ENCODE data around the gene FAM13C. TPM values are rescaled to one million over a fixed set of nuclear protein-coding genes. Genes with fewer than 3 reads are reported as not detected.

Gene FAM13C
- polyA plus RNA-seq, 2 of the 4 experiments (the other 2 are of a cell fraction), result not detected

GRCh38 chr10:59322131-59322530 is 40.2 kb downstream of the FAM13C start:
- no peak overlapping the region for H3K27ac ChIP-seq
- 8% methylated on average over 4 of the region's 4 CpGs for whole genome bisulfite sequencing (ENCODE audit: missing lambda C conversion rate)
- no peak for FAIRE-seq
- H3K4me1 ChIP-seq, result no peaks in the 10 kb centered on the region
- TF ChIP-seq CBX8 (IDR thresholded peaks at IDR 0.05), result no peak
- TF ChIP-seq MAFK (IDR thresholded peaks at IDR 0.05; ENCODE audit: partially characterized antibody), result no peak
- TF ChIP-seq BHLHE40 (IDR thresholded peaks at IDR 0.05; ENCODE audit: low read depth, low read length), result no peak
- TF ChIP-seq HDAC2 (IDR thresholded peaks at IDR 0.05), result no peak
- no peak for TF ChIP-seq SMC3 (IDR thresholded peaks at IDR 0.05)
- no peak for TF ChIP-seq TFCP2L1 (CRISPR knock-in tag; IDR thresholded peaks at IDR 0.05)
- DNase-seq (ENCODE audit: low read depth in 1 of 2, low spot score in 1 of 2), result no peak
- CTCF ChIA-PET, result no interaction called here
- no peaks in the 10 kb centered on the region for H3K9me3 ChIP-seq
- H3K4me2 ChIP-seq, result no peak overlapping the region
- ATAC-seq, result no peak
- H3K4me3 ChIP-seq, result no peak overlapping the region
- POLR2A ChIA-PET, result no interaction called here

DNA sequence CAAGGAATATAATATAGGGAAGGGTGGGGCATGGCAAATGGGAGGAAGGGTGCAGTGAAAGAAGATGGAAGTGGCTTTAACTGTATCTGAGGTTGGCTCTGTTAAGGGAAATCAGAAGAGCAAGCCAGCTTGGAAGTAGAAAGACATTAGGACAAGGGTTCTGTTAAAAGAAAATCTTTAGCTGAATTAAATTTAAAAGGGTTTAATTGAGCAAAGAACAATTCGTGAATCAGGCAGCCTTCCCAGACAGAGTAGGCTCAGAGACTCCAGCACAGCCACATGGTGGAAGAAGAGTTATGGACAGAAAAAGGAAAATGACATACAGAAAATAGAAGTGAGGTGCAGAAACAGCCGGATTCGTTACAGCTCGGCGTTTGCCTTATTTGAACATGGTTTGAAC is 42.0 kb downstream of the FAM13C start:
- ChIA-PET CTCF (interaction anchor here (1.6 kb wide), 1 partner anchor 13 kb away, joined by 4 read pairs; no protein-coding TSS in a partner anchor), POLR2A (no interaction called here)
- Histone ChIP-seq H3K4me2 (no peak overlapping the region), H3K4me1 (no peaks in the 10 kb centered on the region), H3K9me3 (no peaks in the 10 kb centered on the region), H3K27ac (no peak overlapping the region), H3K4me3 (no peak overlapping the region)
- no peak for ATAC-seq
- no peak for DNase-seq (ENCODE audit: low read depth in 1 of 2, low spot score in 1 of 2)
- TF ChIP-seq ZSCAN20 (CRISPR knock-in tag; IDR thresholded peaks at IDR 0.05), result no peak
- TF ChIP-seq GATA3 (IDR thresholded peaks at IDR 0.05; ENCODE audit: borderline replicate concordance), result no peak
- TF ChIP-seq, protein P1, sequence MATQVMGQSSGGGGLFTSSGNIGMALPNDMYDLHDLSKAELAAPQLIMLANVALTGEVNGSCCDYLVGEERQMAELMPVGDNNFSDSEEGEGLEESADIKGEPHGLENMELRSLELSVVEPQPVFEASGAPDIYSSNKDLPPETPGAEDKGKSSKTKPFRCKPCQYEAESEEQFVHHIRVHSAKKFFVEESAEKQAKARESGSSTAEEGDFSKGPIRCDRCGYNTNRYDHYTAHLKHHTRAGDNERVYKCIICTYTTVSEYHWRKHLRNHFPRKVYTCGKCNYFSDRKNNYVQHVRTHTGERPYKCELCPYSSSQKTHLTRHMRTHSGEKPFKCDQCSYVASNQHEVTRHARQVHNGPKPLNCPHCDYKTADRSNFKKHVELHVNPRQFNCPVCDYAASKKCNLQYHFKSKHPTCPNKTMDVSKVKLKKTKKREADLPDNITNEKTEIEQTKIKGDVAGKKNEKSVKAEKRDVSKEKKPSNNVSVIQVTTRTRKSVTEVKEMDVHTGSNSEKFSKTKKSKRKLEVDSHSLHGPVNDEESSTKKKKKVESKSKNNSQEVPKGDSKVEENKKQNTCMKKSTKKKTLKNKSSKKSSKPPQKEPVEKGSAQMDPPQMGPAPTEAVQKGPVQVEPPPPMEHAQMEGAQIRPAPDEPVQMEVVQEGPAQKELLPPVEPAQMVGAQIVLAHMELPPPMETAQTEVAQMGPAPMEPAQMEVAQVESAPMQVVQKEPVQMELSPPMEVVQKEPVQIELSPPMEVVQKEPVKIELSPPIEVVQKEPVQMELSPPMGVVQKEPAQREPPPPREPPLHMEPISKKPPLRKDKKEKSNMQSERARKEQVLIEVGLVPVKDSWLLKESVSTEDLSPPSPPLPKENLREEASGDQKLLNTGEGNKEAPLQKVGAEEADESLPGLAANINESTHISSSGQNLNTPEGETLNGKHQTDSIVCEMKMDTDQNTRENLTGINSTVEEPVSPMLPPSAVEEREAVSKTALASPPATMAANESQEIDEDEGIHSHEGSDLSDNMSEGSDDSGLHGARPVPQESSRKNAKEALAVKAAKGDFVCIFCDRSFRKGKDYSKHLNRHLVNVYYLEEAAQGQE (IDR thresholded peaks at IDR 0.05), result no peak
- TF ChIP-seq JUN (IDR thresholded peaks at IDR 0.05), result no peak
- no peak for TF ChIP-seq NFE2L2 (conservative IDR thresholded peaks at IDR 0.05; ENCODE audit: low read length)
- TF ChIP-seq RAD21 (conservative IDR thresholded peaks at IDR 0.05 in 1 of 2, IDR thresholded peaks at IDR 0.05 in 1 of 2), result no peak
- no peak for TF ChIP-seq EHF (CRISPR knock-in tag; IDR thresholded peaks at IDR 0.05)
- no peak for TF ChIP-seq RNF2 (IDR thresholded peaks at IDR 0.05; ENCODE audit: borderline replicate concordance, low read depth)
- TF ChIP-seq CHD2 (IDR thresholded peaks at IDR 0.05; ENCODE audit: low read length, partially characterized antibody), result no peak
- TF ChIP-seq PHF8 (IDR thresholded peaks at IDR 0.05; ENCODE audit: borderline replicate concordance, low read depth), result no peak
- TF ChIP-seq CHD4 (IDR thresholded peaks at IDR 0.05; ENCODE audit: borderline replicate concordance), result no peak
- no peak for TF ChIP-seq MAZ (IDR thresholded peaks at IDR 0.05; ENCODE audit: borderline replicate concordance, low read depth, low read length)
- TF ChIP-seq HDAC2 (IDR thresholded peaks at IDR 0.05), result no peak
- WGBS (ENCODE audit: missing lambda C conversion rate), result 57% methylated on average over 5 of the region's 5 CpGs
- FAIRE-seq, result no peak

DNA sequence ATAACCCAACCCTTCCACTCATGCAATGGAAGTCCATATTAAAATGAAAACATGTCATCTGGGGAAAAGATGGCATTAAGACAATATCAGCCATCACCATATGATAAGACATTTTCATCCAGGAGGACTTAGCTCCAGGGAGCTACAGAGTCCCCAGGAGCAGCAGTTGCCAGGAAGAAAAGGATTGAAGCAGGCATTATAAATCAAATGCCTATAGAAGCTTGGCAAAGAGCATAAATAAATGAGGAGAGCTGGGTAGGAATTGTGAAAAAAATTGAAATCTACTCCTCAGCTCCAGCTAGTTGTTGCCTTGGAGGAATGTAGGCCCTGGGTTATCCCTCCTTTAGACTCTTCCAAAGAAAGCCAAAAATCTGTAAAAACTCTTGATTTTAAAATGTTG is 42.5 kb downstream of the FAM13C start:
- FAIRE-seq, result no peak
- H3K4me3 ChIP-seq, result no peak overlapping the region
- no peak for DNase-seq (ENCODE audit: low read depth in 1 of 2, low spot score in 1 of 2)
- POLR2A ChIA-PET, result no interaction called here
- H3K4me2 ChIP-seq, result no peak overlapping the region
- H3K27ac ChIP-seq, result no peak overlapping the region
- no peaks in the 10 kb centered on the region for H3K9me3 ChIP-seq
- ATAC-seq, result no peak
- H3K4me1 ChIP-seq, result no peaks in the 10 kb centered on the region
- CTCF ChIA-PET, result interaction anchor here (1.6 kb wide), 1 partner anchor 13 kb away, joined by 4 read pairs; no protein-coding TSS in a partner anchor
- TF ChIP-seq GATA3 (IDR thresholded peaks at IDR 0.05; ENCODE audit: borderline replicate concordance) (no peak), CBX8 (IDR thresholded peaks at IDR 0.05) (no peak), HDAC2 (IDR thresholded peaks at IDR 0.05) (no peak), HEYL (CRISPR knock-in tag; IDR thresholded peaks at IDR 0.05) (no peak), ZSCAN20 (CRISPR knock-in tag; IDR thresholded peaks at IDR 0.05) (no peak), HES2 (IDR thresholded peaks at IDR 0.05) (no peak), EHMT2 (IDR thresholded peaks at IDR 0.05; ENCODE audit: low read depth) (no peak), CHD4 (IDR thresholded peaks at IDR 0.05; ENCODE audit: borderline replicate concordance) (no peak), RAD21 (conservative IDR thresholded peaks at IDR 0.05 in 1 of 2, IDR thresholded peaks at IDR 0.05 in 1 of 2) (no peak), RNF2 (IDR thresholded peaks at IDR 0.05; ENCODE audit: borderline replicate concordance, low read depth) (no peak), KDM1A (IDR thresholded peaks at IDR 0.05; ENCODE audit: low read depth) (no peak), CTCF (IDR thresholded peaks at IDR 0.05) (no peak), NPAS2 (CRISPR knock-in tag; IDR thresholded peaks at IDR 0.05; ENCODE audit: borderline replicate concordance) (no peak), NR3C1 (IDR thresholded peaks at IDR 0.05) (no peak), POLR2A (IDR thresholded peaks at IDR 0.05; ENCODE audit: low read length) (no peak), SREBF2 (IDR thresholded peaks at IDR 0.05) (no peak)
- TF ChIP-seq, protein P2, sequence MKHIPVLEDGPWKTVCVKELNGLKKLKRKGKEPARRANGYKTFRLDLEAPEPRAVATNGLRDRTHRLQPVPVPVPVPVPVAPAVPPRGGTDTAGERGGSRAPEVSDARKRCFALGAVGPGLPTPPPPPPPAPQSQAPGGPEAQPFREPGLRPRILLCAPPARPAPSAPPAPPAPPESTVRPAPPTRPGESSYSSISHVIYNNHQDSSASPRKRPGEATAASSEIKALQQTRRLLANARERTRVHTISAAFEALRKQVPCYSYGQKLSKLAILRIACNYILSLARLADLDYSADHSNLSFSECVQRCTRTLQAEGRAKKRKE (CRISPR knock-in tag; IDR thresholded peaks at IDR 0.05; ENCODE audit: low read depth), result no peak
- TF ChIP-seq, protein P3, sequence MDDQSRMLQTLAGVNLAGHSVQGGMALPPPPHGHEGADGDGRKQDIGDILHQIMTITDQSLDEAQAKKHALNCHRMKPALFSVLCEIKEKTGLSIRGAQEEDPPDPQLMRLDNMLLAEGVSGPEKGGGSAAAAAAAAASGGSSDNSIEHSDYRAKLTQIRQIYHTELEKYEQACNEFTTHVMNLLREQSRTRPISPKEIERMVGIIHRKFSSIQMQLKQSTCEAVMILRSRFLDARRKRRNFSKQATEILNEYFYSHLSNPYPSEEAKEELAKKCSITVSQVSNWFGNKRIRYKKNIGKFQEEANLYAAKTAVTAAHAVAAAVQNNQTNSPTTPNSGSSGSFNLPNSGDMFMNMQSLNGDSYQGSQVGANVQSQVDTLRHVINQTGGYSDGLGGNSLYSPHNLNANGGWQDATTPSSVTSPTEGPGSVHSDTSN (IDR thresholded peaks at IDR 0.05), result no peak
